SHP77 (cell line): Measurements from ENCODE around the gene DNAH14.
A peak's percentile ranks its signal among the peaks of the same experiment; 100 is the strongest.
"Not testable (repeated sequence)": the region's sequence is repeated elsewhere in the genome, so short reads cannot be mapped to it uniquely, and the experiment has no call there.

Source experiments
- DNase-seq, 2 experiments: peaks; one replicate each; lab custom pipeline; 2025; lab: John Stamatoyannopoulos, UW

The DNAH14 gene

DNA sequence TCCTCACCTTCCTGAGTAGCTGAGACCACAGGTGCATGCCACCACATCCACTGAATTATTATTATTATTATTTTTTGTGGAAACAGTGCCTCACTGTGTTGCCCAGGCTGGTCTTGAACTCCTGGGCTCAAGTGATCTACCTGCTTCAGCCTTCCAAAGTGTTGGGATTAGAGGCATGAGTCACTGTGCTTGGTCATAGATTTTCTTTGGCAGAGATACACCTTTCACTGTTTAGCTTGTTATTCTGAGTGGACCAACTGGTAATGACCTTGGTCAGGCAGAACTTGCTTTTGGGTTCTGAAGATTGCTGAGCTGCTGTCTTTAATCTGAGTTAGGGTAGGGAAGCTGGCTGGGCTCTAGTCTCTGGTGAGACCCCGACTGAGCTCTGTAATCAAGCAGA is 66.8 kb downstream of the DNAH14 start:
- DNase-seq: no peak

DNA sequence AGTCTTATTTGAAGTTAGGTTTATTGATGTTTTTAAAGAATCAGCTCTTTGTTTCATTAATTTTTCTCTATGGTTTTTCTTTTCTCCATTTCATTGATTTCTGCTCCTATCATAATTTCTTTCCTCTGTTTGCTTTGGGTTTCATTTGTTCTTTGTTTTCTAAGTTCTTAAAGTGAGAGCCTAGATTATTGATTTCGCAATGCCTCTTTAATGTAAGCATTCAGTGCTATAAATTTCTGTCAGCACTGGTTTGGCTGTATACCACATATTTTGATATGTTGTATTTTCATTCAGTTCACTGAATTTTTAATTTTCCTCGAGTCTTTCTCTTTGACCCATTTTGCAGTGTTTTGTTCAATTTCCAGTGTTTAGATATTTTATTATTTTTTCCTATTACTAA is 68.7 kb downstream of the DNAH14 start:
- DNase-seq: no peak

DNA sequence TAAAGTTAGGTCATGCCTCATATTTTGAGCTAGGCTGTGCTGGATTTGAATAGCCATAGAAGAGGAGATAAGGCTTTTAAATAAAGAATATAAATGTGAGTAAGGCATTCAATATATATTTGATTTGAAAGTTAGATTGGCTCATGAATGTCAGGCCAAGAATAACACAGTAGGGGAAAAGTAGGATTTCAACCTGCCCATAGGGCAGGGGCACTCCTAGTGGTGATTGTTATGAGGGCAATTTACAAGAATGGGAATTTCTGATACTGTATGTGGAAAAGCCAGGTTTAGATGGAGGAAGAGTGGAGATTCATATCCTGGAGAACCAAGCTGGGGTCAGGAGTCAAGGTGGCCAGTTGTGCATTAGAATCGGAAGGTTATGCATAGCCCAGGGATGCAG is 74.9 kb downstream of the DNAH14 start:
- DNase-seq: no peak

DNA sequence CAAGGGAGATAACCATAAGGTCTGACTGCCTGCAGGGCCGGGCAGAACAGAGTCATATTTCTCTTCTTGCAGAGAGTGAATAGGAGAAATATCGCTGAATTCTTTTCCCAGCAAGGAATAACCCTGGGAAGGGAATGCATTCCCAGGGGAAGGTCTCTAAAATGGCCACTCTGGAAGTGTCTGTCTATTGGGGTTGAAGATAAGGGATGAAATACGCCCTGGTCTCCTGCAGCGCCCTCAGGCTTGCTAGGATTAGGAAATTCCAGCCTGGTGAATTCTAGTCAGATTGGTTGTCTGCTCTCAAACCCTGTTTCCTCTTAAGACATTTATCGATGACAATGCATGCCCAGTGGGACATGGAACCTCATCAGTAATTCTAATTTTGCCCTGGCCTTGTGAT is 76.9 kb downstream of the DNAH14 start:
- DNase-seq: not testable (repeated sequence)

- not testable (repeated sequence) for DNase-seq
These were observed 78.6 kb downstream of the DNAH14 start for GRCh38 chr1:225008050-225008449.

DNA sequence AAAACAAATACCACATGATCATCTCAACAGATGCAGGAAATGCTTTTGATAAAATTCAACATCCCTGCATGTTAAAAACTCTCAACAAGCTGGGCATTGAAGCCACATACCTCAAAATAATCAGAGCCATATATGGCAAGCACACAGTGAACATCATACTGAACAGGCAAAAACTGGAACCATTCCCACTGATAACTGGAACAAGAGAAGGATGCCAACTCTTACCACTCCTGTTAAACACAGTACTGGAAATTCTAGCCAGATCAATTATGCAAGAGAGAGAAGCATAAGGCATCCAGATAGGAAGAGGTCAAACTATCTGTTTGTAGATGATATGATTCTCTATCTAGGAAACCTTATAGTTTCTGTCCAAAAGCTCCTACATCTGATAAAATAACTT is 91.6 kb downstream of the DNAH14 start:
- DNase-seq: no peak

DNA sequence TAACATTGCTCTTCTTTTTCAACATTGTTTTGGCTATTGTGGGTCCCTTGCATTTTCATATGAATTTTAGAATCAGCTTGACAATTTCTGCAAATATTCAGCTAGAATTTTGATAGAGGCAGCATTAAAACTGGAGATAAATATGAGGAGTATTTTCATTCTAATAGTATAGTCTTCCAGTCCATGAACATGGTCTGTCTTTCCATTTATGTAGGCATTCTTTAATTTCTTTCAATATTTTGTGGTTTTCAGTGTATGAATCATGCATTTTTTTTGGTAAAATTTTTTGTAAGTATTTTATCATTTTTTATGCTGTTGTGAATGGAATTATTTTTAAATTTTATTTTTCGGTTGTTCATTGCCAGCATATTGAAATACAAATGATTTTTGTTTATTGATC is 97.2 kb downstream of the DNAH14 start:
- no peak for DNase-seq

DNA sequence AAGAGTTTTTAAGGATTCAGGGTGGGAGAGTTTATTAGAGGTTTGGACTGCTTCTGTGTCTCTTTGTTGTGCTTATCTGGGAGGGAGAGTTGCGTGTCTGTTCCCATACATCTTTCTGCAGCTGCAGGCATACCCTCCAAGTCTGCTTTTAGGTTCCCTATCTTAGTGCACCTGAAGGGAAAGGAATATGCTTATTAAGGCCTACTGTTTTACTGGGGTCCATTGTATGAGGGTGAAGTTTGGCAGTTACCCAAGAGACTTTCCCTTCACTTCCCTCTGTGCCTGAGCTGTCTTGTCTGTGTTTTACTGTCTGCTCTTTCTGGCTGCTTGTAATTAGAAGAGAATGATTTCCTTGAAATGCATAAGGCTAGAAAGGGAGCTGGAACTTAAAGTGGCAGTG is 107.0 kb downstream of the DNAH14 start:
- not testable (repeated sequence) for DNase-seq

DNA sequence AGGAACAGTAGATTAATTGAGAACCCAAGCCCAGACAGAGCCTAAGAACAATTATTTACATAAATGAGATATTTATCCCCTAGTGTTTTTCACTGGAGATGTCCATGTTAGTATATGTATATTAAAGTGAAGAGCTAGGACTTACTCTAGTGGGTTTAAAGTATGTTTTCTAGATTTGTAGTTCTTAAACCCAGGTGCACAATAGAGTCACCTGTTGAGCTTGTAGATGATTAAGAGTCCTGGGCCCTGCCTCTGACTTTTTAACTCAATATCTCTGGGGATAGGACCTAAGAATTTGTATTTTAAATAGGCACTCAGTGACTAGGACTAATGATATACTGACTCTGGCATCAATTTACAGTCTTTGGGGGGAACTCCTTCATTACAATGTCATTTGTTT is 112.8 kb downstream of the DNAH14 start:
- DNase-seq: no peak

DNA sequence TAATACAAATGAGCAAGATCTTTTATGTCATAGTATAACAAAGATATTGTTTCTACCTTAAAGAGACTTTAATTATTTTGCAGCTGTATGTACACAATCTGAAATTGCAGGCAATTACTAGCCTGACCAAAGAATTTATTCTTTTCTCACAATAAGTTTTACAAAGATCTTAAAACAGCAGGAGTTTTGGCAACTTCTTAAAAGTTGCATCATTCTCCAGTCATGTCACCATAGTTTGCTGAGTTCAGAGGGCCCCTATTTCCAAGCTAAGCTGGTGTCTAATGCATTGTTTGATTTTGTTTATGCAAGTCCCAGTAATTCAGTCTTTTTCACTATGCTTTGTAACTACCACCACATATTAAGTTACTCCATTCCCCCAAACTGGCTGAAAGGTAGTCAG is 114.8 kb downstream of the DNAH14 start:
- no peak for DNase-seq

DNA sequence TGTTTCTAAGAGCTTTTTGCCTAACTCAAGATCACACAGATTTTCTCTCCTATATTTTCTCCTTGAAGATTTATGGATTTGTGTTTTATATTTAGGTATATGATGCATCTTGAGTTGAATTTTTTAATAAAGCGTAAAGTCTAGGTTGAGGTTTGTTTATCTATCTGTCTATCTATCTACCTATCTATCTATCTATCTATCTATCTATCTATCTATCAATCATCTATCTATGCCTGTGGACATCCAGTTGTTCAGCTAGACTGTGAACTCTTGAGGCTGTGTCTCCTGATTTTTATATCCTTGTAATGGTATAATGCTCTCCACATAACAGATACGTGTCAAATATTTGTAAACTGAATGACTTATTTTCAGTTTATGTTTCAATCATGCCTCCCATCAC is 120.1 kb downstream of the DNAH14 start:
- no peak for DNase-seq

- no peak for DNase-seq
These were observed 134.2 kb downstream of the DNAH14 start for GRCh38 chr1:225063722-225064121.

- no peak for DNase-seq
These were observed 141.5 kb downstream of the DNAH14 start for GRCh38 chr1:225070972-225071371.

DNA sequence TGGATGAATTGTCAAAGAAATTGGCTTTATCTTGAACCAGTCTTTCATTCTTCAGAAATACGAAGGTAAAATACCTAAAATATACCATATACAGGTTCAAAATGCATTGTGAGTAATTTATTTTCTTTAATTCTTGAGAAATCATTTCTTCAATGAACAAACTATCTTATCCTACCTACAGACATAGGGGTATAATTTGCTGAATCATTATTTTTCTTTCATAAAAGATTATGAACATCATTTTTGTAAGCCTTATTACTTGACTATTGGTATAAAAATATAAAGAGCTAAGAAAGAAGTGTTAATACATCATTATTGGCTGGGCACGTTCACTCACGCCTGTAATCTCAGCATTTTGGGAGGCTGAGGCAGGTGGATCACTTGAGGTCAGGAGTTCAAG is 167.7 kb downstream of the DNAH14 start:
- no peak for DNase-seq

- DNase-seq: no peak
These were observed 181.5 kb downstream of the DNAH14 start for GRCh38 chr1:225111000-225111399.

- no peak for DNase-seq
These were observed 183.8 kb downstream of the DNAH14 start for GRCh38 chr1:225113265-225113664.

- no peak for DNase-seq
These were observed 185.0 kb downstream of the DNAH14 start for GRCh38 chr1:225114354-225114990.

DNA sequence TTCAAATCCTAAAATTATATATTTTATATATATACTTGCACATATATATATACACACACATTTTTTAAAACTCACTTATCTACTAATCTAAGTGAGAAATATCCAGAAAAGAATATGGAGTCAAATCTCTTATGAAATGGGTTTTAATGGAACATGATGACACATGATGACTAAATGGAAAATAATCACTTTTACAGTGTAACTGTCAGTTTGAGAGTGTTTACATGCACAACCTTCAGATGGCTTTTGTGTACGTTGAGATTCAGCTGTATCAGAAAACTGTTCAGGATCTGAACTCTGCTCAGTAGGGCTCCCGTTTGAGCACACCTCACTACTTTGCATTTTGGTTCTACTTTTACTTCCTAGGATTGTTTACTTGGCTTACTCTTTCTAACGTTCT is 189.8 kb downstream of the DNAH14 start:
- no peak for DNase-seq

- no peak for DNase-seq
These were observed 191.6 kb downstream of the DNAH14 start for GRCh38 chr1:225121095-225121494.

DNA sequence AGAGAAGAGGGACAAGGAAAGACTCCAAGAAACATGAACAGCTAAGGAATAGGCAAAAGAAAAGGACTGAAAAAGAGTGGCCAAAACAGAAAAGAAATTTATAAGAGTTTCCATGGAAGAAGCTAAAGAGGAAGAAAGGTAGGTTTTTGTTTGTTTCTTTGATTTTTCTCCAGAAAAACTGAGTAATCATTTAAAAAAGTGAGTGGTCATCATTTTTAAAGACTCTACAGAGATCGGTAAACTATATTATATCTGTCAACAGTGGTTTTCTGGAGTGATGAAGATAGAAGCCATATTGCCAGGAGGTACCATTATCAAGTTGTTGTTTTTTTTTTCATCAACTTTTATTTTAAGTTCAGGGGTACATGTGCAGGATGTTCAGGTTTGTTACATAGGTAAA is 202.4 kb downstream of the DNAH14 start:
- DNase-seq: no peak

DNA sequence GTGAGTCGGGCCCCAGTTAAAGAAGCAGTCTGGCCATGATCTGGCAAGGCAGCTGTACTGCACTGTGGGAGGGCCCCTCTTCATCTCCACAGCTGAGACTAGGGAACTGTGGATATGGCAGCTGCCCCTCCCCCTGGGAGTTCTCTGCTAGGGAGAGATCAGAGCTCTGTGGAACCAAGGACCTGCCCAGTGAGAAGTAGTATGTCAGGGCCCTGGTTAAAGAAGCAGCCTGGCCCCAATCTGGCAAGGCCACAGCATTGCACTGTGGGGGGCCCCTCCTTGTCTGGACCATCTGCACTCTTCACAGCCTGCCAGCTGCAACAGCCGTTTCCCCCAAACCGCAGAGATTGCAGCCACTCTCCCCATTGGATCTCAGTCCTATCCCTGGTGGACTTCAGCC is 208.5 kb downstream of the DNAH14 start:
- DNase-seq: no peak

GRCh38 chr1:225143001-225143400 is 213.5 kb downstream of the DNAH14 start:
- no peak for DNase-seq

- peak; percentile 15 to 30 for DNase-seq
These were observed 217.0 kb downstream of the DNAH14 start for GRCh38 chr1:225146478-225146877.

DNA sequence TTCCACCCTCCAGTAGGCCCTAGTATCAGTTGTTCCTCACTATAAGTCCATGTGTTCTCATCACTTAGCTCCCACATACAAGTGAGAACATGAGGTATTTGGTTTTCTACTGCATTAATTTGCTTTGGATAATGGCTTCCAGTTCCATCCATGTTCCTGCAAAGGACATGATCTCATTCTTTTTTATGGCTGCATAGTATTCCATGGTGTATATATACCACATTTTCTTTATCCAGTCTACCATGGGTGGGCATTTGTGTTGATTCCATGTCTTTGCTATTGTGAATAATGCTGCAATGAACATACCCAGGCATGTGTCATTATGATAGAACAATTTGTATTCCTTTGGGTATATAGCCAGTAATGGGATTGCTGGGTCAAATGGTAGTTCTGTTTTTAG is 218.3 kb downstream of the DNAH14 start:
- DNase-seq: not testable (repeated sequence)

DNA sequence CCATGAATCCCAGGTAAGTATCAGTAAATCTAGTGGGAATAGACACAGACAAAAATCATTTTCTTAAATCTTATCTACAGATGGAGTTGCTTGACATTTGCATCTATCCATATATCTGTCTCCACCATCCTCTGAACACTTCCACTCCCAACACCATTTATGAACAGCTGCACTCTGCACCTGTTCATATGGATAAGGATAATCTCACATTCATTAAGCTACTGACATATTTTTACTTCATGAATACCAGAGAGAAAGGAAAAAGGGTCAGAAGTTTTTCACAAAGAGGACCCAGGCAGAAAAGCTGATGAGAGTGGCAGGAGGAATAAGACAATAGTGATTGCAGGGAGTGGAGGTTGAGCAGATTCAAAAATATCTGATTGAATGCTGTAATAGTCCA is 222.6 kb downstream of the DNAH14 start:
- DNase-seq: no peak
